Measurements from ENCODE around the gene SNX1. TPM values are rescaled to one million over a fixed set of nuclear protein-coding genes. Genes with fewer than 3 reads are reported as not detected.
"Not testable (repeated sequence)": the region's sequence is repeated elsewhere in the genome, so short reads cannot be mapped to it uniquely, and the experiment has no call there.

The SNX1 gene
- polyA plus RNA-seq, 1 donor from 2014 or later: 59.6 TPM

DNA sequence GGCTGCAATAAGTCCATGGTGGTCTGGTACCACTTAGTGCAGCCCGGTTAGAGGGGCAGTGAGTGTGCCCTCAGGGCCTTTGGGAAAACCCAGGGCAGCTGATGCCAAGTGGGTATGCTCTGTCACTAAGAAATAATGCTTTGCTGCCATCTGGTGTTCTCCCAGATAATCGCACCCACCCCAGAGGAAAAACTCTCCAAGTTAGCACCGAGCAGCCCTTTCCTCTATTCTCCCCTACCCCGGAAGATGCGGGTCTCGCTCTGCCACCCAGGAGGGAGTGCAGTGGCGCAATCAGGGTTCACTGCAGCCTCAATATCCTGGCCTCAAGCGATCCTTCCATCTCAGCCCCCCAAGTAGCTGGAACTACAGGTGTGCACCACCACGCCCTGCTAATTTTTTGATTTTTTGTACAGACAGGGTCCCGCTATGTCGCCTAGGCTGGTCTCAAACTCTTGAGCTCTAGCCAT, 28.2 kb upstream of the SNX1 start:
- Mint-ChIP-seq H3K27me3 (no peaks in the 10 kb centered on the region), H3K4me1 (peaks cover 17 to 18% (median 17%) of the 10 kb centered on the region in 3 donors), H3K4me3 (peak overlapping the region in 1 of 4 donors; percentile 77), H3K36me3 (peaks cover 6% of the 10 kb centered on the region), H3K27ac (peak overlapping the region in 1 of 3 donors; percentile 16), H3K9me3 (no peaks in the 10 kb centered on the region)

GRCh38 chr15:64068133-64068532, 27.6 kb upstream of the SNX1 start:
- Mint-ChIP-seq H3K36me3 (peaks cover 6% of the 10 kb centered on the region), H3K4me3 (no peak overlapping the region), H3K9me3 (no peaks in the 10 kb centered on the region), H3K27ac (no peak overlapping the region), H3K27me3 (no peaks in the 10 kb centered on the region), H3K4me1 (peaks cover 17 to 20% (median 18%) of the 10 kb centered on the region in 3 donors)

- peaks cover 6% of the 10 kb centered on the region for H3K36me3 Mint-ChIP-seq
- peak overlapping the region in 1 of 4 donors; percentile 81 for H3K4me3 Mint-ChIP-seq
- no peaks in the 10 kb centered on the region for H3K9me3 Mint-ChIP-seq
- peak overlapping the region in 2 of 3 donors; percentile 47 to 87 for H3K27ac Mint-ChIP-seq
- H3K4me1 Mint-ChIP-seq: peaks cover 17 to 25% (median 21%) of the 10 kb centered on the region in 3 donors
- no peaks in the 10 kb centered on the region for H3K27me3 Mint-ChIP-seq
These were observed 25.7 kb upstream of the SNX1 start for GRCh38 chr15:64070106-64070505.

DNA sequence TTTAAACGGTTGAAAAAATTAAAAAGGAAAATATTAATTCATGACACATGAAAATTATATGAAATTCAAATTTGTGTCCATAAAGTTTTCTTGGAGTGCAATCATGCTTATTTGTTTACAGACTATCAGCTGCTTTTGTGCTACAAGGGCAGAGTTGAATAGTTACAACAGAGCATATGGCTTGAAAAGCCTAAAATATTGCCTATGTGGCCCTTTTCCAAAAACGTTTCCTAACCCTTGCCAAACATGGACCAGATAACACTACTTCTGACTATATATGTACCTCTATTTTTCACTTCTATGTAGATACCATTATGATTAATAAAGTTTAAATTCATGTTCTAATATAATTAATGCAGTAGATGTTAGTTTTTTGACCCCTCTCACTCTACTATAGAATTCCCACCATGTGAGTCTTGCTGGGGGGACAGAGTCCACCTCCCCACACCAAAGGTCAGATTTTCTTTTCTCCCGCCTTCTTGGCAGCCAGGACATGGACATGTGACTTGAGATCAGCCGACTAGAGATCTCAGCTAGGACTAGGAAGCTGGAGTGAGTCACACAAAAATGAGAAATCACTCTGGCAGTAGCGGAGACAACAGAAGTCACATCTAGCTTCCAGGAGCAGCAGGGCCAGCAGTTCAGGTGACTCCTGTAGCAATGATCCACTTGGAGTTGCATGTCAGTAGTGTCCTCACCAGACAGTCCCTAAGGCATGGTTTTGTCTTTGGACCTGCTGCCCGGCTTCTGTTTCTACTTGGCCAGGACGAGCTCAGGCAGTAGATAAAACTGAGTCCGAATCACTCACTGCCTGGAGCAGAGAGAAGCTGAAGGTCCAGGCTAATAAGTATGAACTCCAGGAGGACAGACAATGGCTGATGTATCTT, 24.6 kb upstream of the SNX1 start:
- H3K4me1 Mint-ChIP-seq: peaks cover 17 to 29% (median 24%) of the 10 kb centered on the region in 3 donors
- peak overlapping the region in 2 of 3 donors; percentile 59 to 88 for H3K27ac Mint-ChIP-seq
- H3K9me3 Mint-ChIP-seq: no peaks in the 10 kb centered on the region
- H3K4me3 Mint-ChIP-seq: no peak overlapping the region
- peaks cover 6% of the 10 kb centered on the region for H3K36me3 Mint-ChIP-seq
- no peaks in the 10 kb centered on the region for H3K27me3 Mint-ChIP-seq

DNA sequence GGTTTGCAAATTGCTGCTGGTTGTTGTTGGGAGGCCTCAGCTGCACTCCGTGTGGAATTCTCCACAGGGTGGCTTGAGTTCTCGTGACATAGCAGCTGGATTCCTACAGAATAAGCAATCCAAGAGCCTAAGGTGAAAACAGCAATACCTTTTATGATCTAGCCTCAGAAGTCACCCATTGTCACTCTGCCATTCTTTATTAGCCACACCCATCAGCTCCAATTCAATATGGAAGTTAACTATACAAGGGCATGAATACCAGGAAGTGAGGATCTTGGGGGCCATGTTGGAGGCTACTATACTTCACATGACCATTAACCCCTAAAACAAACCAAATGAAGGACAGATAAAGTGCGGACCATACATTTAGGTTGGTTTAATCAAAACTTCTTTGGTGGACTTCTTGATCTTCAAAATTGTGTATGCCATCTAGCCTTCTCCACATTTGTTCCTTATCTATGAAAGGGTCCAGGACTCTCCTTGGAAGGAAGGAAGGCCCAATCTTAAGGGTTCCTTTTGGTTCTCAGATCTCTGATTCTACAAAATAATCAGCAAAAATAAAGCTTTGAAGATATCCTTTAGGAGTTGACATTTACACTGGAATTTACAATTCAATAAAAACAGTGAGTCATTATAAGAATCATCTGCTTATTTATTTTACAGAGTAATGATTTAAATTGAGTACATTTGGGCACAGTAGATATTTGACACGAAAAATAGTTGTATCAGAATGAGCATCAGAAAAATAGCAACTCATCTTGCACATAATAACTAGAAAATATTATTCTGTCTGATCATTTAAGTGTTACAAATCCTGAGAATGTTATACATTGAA, 23.6 kb upstream of the SNX1 start:
- Mint-ChIP-seq H3K36me3 (peaks cover 6% of the 10 kb centered on the region), H3K27me3 (no peaks in the 10 kb centered on the region), H3K9me3 (no peaks in the 10 kb centered on the region), H3K4me1 (peaks cover 16 to 31% (median 25%) of the 10 kb centered on the region in 3 donors), H3K4me3 (no peak overlapping the region), H3K27ac (no peak overlapping the region)

DNA sequence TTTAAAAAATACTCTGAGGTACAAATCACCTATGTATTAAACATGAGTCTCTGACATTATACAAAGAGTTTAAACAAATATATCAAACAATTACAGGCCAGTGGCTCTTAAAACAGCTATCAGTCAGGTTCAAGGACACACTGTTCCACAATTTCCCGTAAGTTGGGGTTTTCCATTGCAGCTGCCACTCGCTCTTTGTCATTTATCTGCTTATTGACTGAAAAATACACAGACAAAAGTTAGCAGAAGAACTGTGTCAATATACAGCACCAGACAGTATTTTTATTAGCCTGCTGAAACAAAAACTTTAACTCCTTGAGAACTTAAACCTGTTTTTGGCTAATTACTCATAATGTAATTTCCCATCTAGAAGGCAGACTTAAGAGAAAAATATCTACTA, 23.0 kb upstream of the SNX1 start:
- Mint-ChIP-seq H3K4me3 (no peak overlapping the region), H3K4me1 (peaks cover 12 to 29% (median 19%) of the 10 kb centered on the region in 3 donors), H3K27ac (no peak overlapping the region), H3K27me3 (no peaks in the 10 kb centered on the region), H3K9me3 (no peaks in the 10 kb centered on the region), H3K36me3 (peaks cover 6% of the 10 kb centered on the region)

DNA sequence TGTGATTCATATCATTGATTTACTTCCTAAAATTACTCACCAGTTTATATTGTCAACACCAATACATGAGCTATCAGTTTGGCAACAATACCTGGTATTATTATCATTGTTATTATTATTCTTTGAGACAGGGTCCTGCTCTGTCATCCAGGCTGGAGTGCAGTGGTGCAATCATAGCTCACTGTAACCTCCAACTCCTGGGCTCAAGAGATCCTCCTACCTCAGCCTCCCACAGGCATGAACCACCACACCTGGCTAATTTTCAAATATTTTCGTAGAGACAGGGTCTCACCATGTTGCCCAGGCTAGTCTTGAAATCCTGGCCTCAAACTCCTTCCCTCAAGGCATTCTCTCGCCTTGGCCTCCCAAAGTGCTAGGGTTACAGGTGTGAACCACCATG, 22.3 kb upstream of the SNX1 start:
- H3K27me3 Mint-ChIP-seq, H3K36me3 Mint-ChIP-seq, H3K4me3 Mint-ChIP-seq, H3K27ac Mint-ChIP-seq, H3K9me3 Mint-ChIP-seq: not testable (repeated sequence)
- peaks cover 12 to 29% (median 18%) of the 10 kb centered on the region in 3 donors for H3K4me1 Mint-ChIP-seq

- Mint-ChIP-seq H3K9me3 (no peaks in the 10 kb centered on the region), H3K4me1 (peaks cover 0 to 3% (median 1%) of the 10 kb centered on the region in 3 donors), H3K27me3 (no peaks in the 10 kb centered on the region), H3K4me3 (no peak overlapping the region), H3K36me3 (no peaks in the 10 kb centered on the region), H3K27ac (peak overlapping the region in 1 of 3 donors; percentile 16)
These were observed 13.0 kb upstream of the SNX1 start for GRCh38 chr15:64082757-64083156.

- peaks cover 7% of the 10 kb centered on the region for H3K36me3 Mint-ChIP-seq
- peak overlapping the region; percentile 1 to 95 (median 61) for H3K27ac Mint-ChIP-seq
- no peaks in the 10 kb centered on the region for H3K27me3 Mint-ChIP-seq
- H3K4me3 Mint-ChIP-seq: peak overlapping the region; percentile 63 to 70 (median 64)
- peaks cover 33 to 43% (median 42%) of the 10 kb centered on the region in 3 donors for H3K4me1 Mint-ChIP-seq
- H3K9me3 Mint-ChIP-seq: no peaks in the 10 kb centered on the region
These were observed 6.1 kb upstream of the SNX1 start for GRCh38 chr15:64089543-64090280.

DNA sequence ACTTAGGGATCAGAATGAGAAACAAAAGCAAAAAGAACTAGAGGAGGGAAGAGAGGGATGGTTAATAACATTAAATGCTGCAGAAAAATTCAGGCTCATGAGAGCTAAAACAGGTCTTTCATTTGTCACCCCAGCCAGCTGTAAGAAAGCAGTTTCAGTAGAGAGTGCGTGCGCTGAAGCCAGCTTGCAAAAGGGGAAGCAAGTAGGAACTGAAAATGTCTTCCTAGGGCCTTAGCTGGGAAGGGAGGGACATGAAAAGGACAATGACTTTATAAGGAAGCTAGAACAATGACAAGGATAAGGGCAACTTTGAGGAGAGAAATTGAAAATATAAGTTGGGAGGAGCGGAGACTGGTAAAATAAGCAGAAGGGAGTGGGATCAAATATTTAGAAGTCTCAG, 5.3 kb upstream of the SNX1 start:
- H3K36me3 Mint-ChIP-seq: peaks cover 7% of the 10 kb centered on the region
- H3K4me3 Mint-ChIP-seq: peak overlapping the region; percentile 66 to 91 (median 85)
- H3K27me3 Mint-ChIP-seq: no peaks in the 10 kb centered on the region
- H3K27ac Mint-ChIP-seq: peak overlapping the region; percentile 83 to 95 (median 84)
- no peaks in the 10 kb centered on the region for H3K9me3 Mint-ChIP-seq
- peaks cover 34 to 49% (median 49%) of the 10 kb centered on the region in 3 donors for H3K4me1 Mint-ChIP-seq

- peak overlapping the region; percentile 88 to 98 (median 98) for H3K27ac Mint-ChIP-seq
- no peaks in the 10 kb centered on the region for H3K9me3 Mint-ChIP-seq
- H3K27me3 Mint-ChIP-seq: no peaks in the 10 kb centered on the region
- H3K36me3 Mint-ChIP-seq: peaks cover 7% of the 10 kb centered on the region
- peak overlapping the region; percentile 88 to 100 (median 98) for H3K4me3 Mint-ChIP-seq
- peaks cover 49 to 60% (median 57%) of the 10 kb centered on the region in 3 donors for H3K4me1 Mint-ChIP-seq
These were observed 3.5 kb upstream of the SNX1 start for GRCh38 chr15:64092075-64092820.

DNA sequence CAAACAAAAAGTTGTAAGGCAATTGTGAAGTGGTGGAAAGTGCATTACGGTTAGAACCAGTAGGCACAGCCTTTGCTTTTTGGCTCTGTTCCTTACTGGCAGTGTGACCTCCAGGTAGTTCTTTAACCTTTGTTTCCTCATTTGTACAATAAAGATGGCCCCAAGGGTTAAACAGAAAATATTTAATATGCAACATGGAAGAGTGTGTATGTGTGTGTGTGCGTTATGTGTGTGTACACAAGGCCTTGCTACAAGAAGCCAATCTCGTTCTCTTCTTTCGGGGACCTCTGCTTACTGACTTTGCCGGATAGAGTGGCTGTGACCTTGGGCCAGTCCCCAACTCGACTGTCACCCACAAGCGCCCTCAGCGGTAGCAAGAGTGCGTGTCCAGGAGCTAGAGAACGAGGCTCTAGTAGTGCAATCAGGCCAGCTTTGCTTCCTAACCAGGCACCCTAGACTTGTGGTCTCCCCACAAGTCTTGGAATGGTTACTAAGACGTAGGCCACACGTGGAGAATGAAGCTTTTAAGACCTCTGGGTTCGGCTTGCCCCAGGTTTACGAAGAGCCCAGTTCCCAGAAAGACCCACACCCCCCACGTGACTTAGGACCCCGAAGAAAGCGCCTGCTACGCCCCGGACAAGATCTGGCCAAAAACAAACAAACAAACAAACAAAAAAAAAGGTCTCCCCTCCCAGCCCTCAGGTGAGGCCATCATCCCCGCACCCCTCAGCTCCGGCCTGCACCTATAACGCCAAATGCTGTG, 2.7 kb upstream of the SNX1 start:
- Mint-ChIP-seq H3K27ac (peak overlapping the region; percentile 88 to 98 (median 98)), H3K36me3 (peaks cover 4% of the 10 kb centered on the region)

More for the DNA sequence above, 2.7 kb upstream of the SNX1 start:
- H3K4me3 Mint-ChIP-seq: peak overlapping the region; percentile 88 to 100 (median 98)
- H3K27me3 Mint-ChIP-seq: no peaks in the 10 kb centered on the region
- H3K9me3 Mint-ChIP-seq: no peaks in the 10 kb centered on the region
- peaks cover 57 to 66% (median 61%) of the 10 kb centered on the region in 3 donors for H3K4me1 Mint-ChIP-seq
